Upper lobe of right lung (tissue), 1 donor: ENCODE results near the gene RAD51B. TPM values are rescaled to one million over a fixed set of nuclear protein-coding genes. Genes with fewer than 3 reads are reported as not detected.
"Not testable (repeated sequence)": the region's sequence is repeated elsewhere in the genome, so short reads cannot be mapped to it uniquely, and the experiment has no call there.

Experiments
- ATAC-seq: fragments of 200-7000 bp; cut with Tn5 transposase; one replicate; pipeline ENCODE4 v1.9.1; 2020; ENCODE audit warnings: mild to moderate bottlenecking, moderate library complexity
- DNase-seq: peaks from one replicate; pipeline ENCODE4 v3.0.0-alpha.2; 2020
- H3K27ac ChIP-seq: fragments of 200-600 bp; one replicate; pipeline ENCODE4 v1.8.0; 2022
- H3K27me3 ChIP-seq: fragments of 200-600 bp; one replicate; pipeline ENCODE4 v1.8.0; 2022; ENCODE audit warnings: mild to moderate bottlenecking
- H3K36me3 ChIP-seq: fragments of 200-600 bp; one replicate; pipeline ENCODE4 v1.8.0; 2022
- H3K4me1 ChIP-seq: fragments of 200-600 bp; one replicate; pipeline ENCODE4 v1.8.0; 2022
- H3K4me3 ChIP-seq: fragments of 200-600 bp; one replicate; pipeline ENCODE4 v1.8.0; 2022; ENCODE audit warnings: mild to moderate bottlenecking
- H3K9me3 ChIP-seq: fragments of 200-600 bp; one replicate; pipeline ENCODE4 v1.8.0; 2022
- CTCF ChIP-seq: fragments of 200-600 bp; IDR thresholded peaks from one replicate; pipeline ENCODE4 v1.8.0; 2022; ENCODE audit warnings: antibody characterized with exemption
- intact Hi-C: fragments of 100-400 bp; cut with DNase I; formaldehyde crosslinking; loops from one replicate; pipeline ENCODE4 v1.11.0; 2022
- total RNA-seq: library from RNA; stranded (reverse); fragmentation: NEBNext Ultra II Directional; extraction: Animal tissue kit (Norgen Biotek cat#: 25700); gene quantifications from one replicate; pipeline ENCODE4 v1.2.1, GENCODE V29; 2021
- donor health status: DM: no; HTN: yes; CAD: no; lungs with severe emphysema.

Gene RAD51B
- total RNA-seq, 1 donor from 2014 or later: 11.5 TPM

- DNase-seq: no peak
- H3K36me3 ChIP-seq: no peaks in the 10 kb centered on the region
- H3K4me3 ChIP-seq: no peak overlapping the region
- no peaks in the 10 kb centered on the region for H3K27me3 ChIP-seq
- no peaks in the 10 kb centered on the region for H3K9me3 ChIP-seq
- intact Hi-C loops: no loop called here
- no peaks in the 10 kb centered on the region for H3K4me1 ChIP-seq
- no peak overlapping the region for H3K27ac ChIP-seq
- no peak for ATAC-seq
- TF ChIP-seq CTCF: no peak
Observed at GRCh38 chr14:68028075-68028474, 208.5 kb downstream of the RAD51B start.

- H3K4me3 ChIP-seq, H3K27ac ChIP-seq, H3K4me1 ChIP-seq, DNase-seq, H3K36me3 ChIP-seq, ATAC-seq, H3K9me3 ChIP-seq, H3K27me3 ChIP-seq, intact Hi-C loops: not testable (repeated sequence)
Observed at GRCh38 chr14:68031011-68031410, 211.4 kb downstream of the RAD51B start.

- DNase-seq (no peak), ATAC-seq (no peak)
- Histone ChIP-seq H3K4me1 (no peaks in the 10 kb centered on the region), H3K36me3 (no peaks in the 10 kb centered on the region), H3K9me3 (no peaks in the 10 kb centered on the region), H3K4me3 (no peak overlapping the region), H3K27ac (no peak overlapping the region), H3K27me3 (no peaks in the 10 kb centered on the region)
- no peak for TF ChIP-seq CTCF
- intact Hi-C loops: no loop called here
Observed at GRCh38 chr14:68032154-68032553, 212.6 kb downstream of the RAD51B start.

GRCh38 chr14:68033336-68033932 is 213.9 kb downstream of the RAD51B start:
- no peak for TF ChIP-seq CTCF
- H3K9me3 ChIP-seq: no peaks in the 10 kb centered on the region
- ATAC-seq: no peak
- no peaks in the 10 kb centered on the region for H3K36me3 ChIP-seq
- intact Hi-C loops: no loop called here
- H3K27ac ChIP-seq: no peak overlapping the region
- no peaks in the 10 kb centered on the region for H3K27me3 ChIP-seq
- no peak overlapping the region for H3K4me3 ChIP-seq
- no peaks in the 10 kb centered on the region for H3K4me1 ChIP-seq
- no peak for DNase-seq

- Histone ChIP-seq H3K4me3 (no peak overlapping the region), H3K4me1 (no peaks in the 10 kb centered on the region), H3K27ac (no peak overlapping the region), H3K36me3 (no peaks in the 10 kb centered on the region), H3K9me3 (no peaks in the 10 kb centered on the region), H3K27me3 (no peaks in the 10 kb centered on the region)
- no peak for TF ChIP-seq CTCF
- intact Hi-C loops: no loop called here
- ATAC-seq (no peak), DNase-seq (no peak)
Observed at GRCh38 chr14:68034896-68035295, 215.3 kb downstream of the RAD51B start.

GRCh38 chr14:68036202-68036601 is 216.6 kb downstream of the RAD51B start:
- intact Hi-C loops: no loop called here
- Histone ChIP-seq H3K27me3 (no peaks in the 10 kb centered on the region), H3K4me1 (no peaks in the 10 kb centered on the region), H3K9me3 (no peaks in the 10 kb centered on the region), H3K36me3 (no peaks in the 10 kb centered on the region), H3K27ac (no peak overlapping the region), H3K4me3 (no peak overlapping the region)
- TF ChIP-seq CTCF: no peak
- ATAC-seq (no peak), DNase-seq (no peak)
